ENCODE results near the gene SLC1A7. TPM values are rescaled to one million over a fixed set of nuclear protein-coding genes. Genes with fewer than 3 reads are reported as not detected.

SLC1A7 gene
- total and polyA plus RNA-seq, 2 donors (not counting 1 experiment from before 2014, with no cell fraction given) = 0.10 TPM; not detected in 1

DNA sequence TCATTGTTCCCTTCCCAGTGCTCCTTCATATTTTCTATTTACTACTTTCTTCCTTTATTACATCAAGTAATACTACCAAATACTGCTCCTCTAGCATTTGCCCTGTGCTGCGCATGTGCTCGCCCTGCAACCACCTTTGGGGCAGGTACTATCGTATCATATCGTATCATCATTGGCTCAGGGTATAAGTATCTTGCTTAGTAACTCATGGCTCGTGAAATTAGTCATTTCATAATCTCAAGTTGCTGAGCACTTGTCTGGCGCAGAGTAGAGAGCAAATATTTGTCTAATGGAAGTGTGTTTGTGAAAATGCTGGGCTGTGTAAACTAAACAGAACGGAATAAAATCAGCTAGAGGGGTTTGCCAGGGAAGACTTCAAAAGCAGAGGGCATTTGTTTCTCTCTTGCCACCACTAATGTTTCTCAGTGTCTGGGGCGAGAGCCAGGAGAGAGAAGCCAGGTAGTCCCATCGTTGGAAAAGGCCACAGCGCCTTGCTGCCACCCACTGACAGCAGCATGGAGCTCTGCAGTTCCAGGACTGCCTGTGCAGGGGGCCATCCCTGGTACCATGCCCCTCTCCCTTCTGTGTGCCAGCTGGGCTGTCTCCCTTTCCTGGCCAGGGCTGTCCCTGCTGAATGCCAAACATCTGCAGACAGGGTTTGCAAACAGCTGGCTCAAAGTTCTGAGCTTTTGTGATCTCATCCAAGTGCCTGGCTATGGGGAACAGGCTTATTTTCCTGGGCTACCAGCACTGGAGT is 34.2 kb upstream of the SLC1A7 start:
- H3K4me3 Mint-ChIP-seq = no peak overlapping the region
- intact Hi-C loops (cut with micrococcal nuclease) = no loop called here
- Histone ChIP-seq H3K4me1 (ENCODE audit: control insufficient read depth in 2 of 2, insufficient read depth in 2 of 2, low read length in 2 of 2) (peaks cover 6% of the 10 kb centered on the region in 2 donors), H3K36me3 (replicated peaks in 1 of 2; ENCODE audit: control extremely low read depth in 1 of 2, control insufficient read depth in 1 of 2, extremely low read depth in 1 of 2, insufficient read depth in 2 of 2, low read length in 1 of 2) (no peaks in the 10 kb centered on the region), H3K27ac (ENCODE audit: low read length in 2 of 2) (no peak overlapping the region), H3K79me2 (ENCODE audit: control insufficient read depth, insufficient read depth, low read length) (no peaks in the 10 kb centered on the region), H2AFZ (ENCODE audit: insufficient read depth, low read depth, low read length, poor library complexity, severe bottlenecking) (no peak overlapping the region), H3K4me3 (ENCODE audit: control extremely low read depth in 1 of 5, extremely low read depth in 1 of 5, insufficient read depth in 1 of 5, low read depth in 2 of 5, low read length in 4 of 5) (no peak overlapping the region), H3K9me3 (ENCODE audit: control extremely low read depth in 1 of 3, control insufficient read depth in 2 of 3, insufficient read depth in 1 of 3, low read length in 2 of 3) (peaks cover 0 to 5% (median 0%) of the 10 kb centered on the region in 3 donors), H3K27me3 (replicated peaks in 1 of 4; ENCODE audit: control extremely low read depth in 1 of 4, control insufficient read depth in 3 of 4, insufficient read depth in 4 of 4, low read length in 3 of 4) (peaks cover 0 to 19% (median 6%) of the 10 kb centered on the region in 4 experiments), H3K9ac (ENCODE audit: low read length) (no peak overlapping the region), H3K4me2 (replicated peaks; ENCODE audit: low read depth, low read length, poor library complexity, severe bottlenecking) (no peak overlapping the region), H4K20me1 (ENCODE audit: control insufficient read depth, insufficient read depth, low read length, poor library complexity, severe bottlenecking) (no peaks in the 10 kb centered on the region)
- H3K9me3 Mint-ChIP-seq (ENCODE audit: insufficient read depth) = no peaks in the 10 kb centered on the region
- ATAC-seq (ENCODE audit: low read depth) (no peak), DNase-seq (no peak)
- peaks cover 14% of the 10 kb centered on the region for H3K4me1 Mint-ChIP-seq
- CTCF ChIA-PET = interaction anchor here (0.6 kb wide), 1 partner anchor 738 kb away, joined by 6 read pairs; no protein-coding TSS in a partner anchor
- 83% methylated on average over 10 of the region's 10 CpGs for WGBS (ENCODE audit: insufficient coverage)
- POLR2A ChIA-PET = no interaction called here
- no peak for TF ChIP-seq EZH2 (IDR thresholded peaks at IDR 0.05; ENCODE audit: borderline replicate concordance, insufficient read depth, low read depth, low read length, poor library complexity, severe bottlenecking)
- peaks cover 43% of the 10 kb centered on the region for H3K27me3 Mint-ChIP-seq
- no peak overlapping the region for H3K27ac Mint-ChIP-seq

DNA sequence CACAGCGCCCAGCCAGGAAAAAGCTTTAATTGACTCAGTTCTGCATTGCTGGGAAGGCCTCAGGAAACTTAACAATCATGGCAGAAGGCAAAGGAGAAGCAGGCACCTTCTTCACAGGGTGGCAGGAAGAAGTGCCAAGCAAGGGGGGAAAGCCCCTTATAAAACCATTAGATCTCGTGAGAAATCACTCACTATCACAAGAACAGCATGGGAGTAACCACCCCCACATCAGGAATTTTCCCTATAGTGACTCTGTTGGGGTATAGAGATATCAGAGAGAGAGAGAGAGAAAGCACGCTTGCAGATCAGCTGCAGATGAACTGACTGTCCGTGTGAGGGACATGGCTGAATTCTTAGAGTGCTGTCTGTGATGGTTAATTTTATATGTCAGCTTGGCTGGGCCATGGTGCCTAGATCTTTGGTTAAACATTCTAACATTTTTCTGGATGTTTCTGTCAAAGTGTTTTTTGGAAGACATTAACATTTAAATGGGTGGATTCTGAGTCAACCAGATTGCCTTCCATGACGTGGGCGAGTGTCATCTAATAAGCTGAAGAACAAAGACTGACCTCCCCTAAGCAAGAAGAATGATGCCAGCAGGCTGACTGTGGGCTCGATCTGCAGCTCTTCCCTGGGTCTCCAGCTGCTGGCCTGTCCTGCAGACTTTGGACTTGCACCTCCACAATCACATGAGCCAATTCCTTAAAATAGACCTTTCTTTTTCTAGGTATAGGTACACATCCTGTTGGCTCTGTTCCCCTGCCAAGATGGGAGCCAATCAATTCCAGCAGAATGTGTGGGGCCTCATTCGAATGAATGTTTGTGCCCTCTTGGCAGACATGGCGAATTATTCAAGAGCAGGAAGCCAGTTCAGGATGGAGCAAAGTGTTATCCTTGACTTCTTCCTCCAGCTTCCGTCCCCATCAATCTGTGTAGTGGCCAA is 32.8 kb upstream of the SLC1A7 start:
- H3K9ac ChIP-seq (ENCODE audit: low read length) = no peak overlapping the region
- no peak overlapping the region for H3K27ac Mint-ChIP-seq
- no peak overlapping the region for H3K4me3 Mint-ChIP-seq
- H3K4me1 Mint-ChIP-seq = peaks cover 14% of the 10 kb centered on the region
- no peak overlapping the region for H3K27ac ChIP-seq (ENCODE audit: low read length in 2 of 2)
- H3K36me3 ChIP-seq (replicated peaks in 1 of 2; ENCODE audit: control extremely low read depth in 1 of 2, control insufficient read depth in 1 of 2, extremely low read depth in 1 of 2, insufficient read depth in 2 of 2, low read length in 1 of 2) = no peaks in the 10 kb centered on the region
- H3K4me1 ChIP-seq (ENCODE audit: control insufficient read depth in 2 of 2, insufficient read depth in 2 of 2, low read length in 2 of 2) = peaks cover 6% of the 10 kb centered on the region in 2 donors
- TF ChIP-seq, protein P1, sequence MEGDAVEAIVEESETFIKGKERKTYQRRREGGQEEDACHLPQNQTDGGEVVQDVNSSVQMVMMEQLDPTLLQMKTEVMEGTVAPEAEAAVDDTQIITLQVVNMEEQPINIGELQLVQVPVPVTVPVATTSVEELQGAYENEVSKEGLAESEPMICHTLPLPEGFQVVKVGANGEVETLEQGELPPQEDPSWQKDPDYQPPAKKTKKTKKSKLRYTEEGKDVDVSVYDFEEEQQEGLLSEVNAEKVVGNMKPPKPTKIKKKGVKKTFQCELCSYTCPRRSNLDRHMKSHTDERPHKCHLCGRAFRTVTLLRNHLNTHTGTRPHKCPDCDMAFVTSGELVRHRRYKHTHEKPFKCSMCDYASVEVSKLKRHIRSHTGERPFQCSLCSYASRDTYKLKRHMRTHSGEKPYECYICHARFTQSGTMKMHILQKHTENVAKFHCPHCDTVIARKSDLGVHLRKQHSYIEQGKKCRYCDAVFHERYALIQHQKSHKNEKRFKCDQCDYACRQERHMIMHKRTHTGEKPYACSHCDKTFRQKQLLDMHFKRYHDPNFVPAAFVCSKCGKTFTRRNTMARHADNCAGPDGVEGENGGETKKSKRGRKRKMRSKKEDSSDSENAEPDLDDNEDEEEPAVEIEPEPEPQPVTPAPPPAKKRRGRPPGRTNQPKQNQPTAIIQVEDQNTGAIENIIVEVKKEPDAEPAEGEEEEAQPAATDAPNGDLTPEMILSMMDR (IDR thresholded peaks at IDR 0.05) = no peak
- TF ChIP-seq EZH2 (IDR thresholded peaks at IDR 0.05; ENCODE audit: borderline replicate concordance, insufficient read depth, low read depth, low read length, poor library complexity, severe bottlenecking) = no peak
- no peak overlapping the region for H3K4me3 ChIP-seq (ENCODE audit: control extremely low read depth in 1 of 5, extremely low read depth in 1 of 5, insufficient read depth in 1 of 5, low read depth in 2 of 5, low read length in 4 of 5)
- ChIA-PET CTCF (interaction anchor here (1.1 kb wide), 1 partner anchor 9 kb away, joined by 4 read pairs; no protein-coding TSS in a partner anchor), POLR2A (no interaction called here)
- no peak for DNase-seq
- H3K79me2 ChIP-seq (ENCODE audit: control insufficient read depth, insufficient read depth, low read length) = no peaks in the 10 kb centered on the region
- H4K20me1 ChIP-seq (ENCODE audit: control insufficient read depth, insufficient read depth, low read length, poor library complexity, severe bottlenecking) = no peaks in the 10 kb centered on the region
- H2AFZ ChIP-seq (ENCODE audit: insufficient read depth, low read depth, low read length, poor library complexity, severe bottlenecking) = no peak overlapping the region
- no peaks in the 10 kb centered on the region for H3K9me3 Mint-ChIP-seq (ENCODE audit: insufficient read depth)
- intact Hi-C loops (cut with micrococcal nuclease) = no loop called here
- H3K27me3 Mint-ChIP-seq = peaks cover 31% of the 10 kb centered on the region
- H3K4me2 ChIP-seq (replicated peaks; ENCODE audit: low read depth, low read length, poor library complexity, severe bottlenecking) = no peak overlapping the region
- 84% methylated on average over 9 of the region's 10 CpGs for WGBS (ENCODE audit: insufficient coverage)
- H3K27me3 ChIP-seq (replicated peaks in 1 of 4; ENCODE audit: control extremely low read depth in 1 of 4, control insufficient read depth in 3 of 4, insufficient read depth in 4 of 4, low read length in 3 of 4) = peaks cover 0 to 13% (median 4%) of the 10 kb centered on the region in 4 experiments
- H3K9me3 ChIP-seq (ENCODE audit: control extremely low read depth in 1 of 3, control insufficient read depth in 2 of 3, insufficient read depth in 1 of 3, low read length in 2 of 3) = peaks cover 0 to 2% (median 0%) of the 10 kb centered on the region in 3 donors
- ATAC-seq (ENCODE audit: low read depth) = no peak
